ENCODE results near the gene NELFA.
"Not testable (repeated sequence)": the region's sequence is repeated elsewhere in the genome, so short reads cannot be mapped to it uniquely, and the experiment has no call there.

NELFA gene

GRCh38 chr4:1994938-1995337 lies 13.8 kb downstream of the NELFA start:
- DNase-seq (ENCODE audit: low read depth in 3 of 3, low spot score in 1 of 3) = no peak

DNA sequence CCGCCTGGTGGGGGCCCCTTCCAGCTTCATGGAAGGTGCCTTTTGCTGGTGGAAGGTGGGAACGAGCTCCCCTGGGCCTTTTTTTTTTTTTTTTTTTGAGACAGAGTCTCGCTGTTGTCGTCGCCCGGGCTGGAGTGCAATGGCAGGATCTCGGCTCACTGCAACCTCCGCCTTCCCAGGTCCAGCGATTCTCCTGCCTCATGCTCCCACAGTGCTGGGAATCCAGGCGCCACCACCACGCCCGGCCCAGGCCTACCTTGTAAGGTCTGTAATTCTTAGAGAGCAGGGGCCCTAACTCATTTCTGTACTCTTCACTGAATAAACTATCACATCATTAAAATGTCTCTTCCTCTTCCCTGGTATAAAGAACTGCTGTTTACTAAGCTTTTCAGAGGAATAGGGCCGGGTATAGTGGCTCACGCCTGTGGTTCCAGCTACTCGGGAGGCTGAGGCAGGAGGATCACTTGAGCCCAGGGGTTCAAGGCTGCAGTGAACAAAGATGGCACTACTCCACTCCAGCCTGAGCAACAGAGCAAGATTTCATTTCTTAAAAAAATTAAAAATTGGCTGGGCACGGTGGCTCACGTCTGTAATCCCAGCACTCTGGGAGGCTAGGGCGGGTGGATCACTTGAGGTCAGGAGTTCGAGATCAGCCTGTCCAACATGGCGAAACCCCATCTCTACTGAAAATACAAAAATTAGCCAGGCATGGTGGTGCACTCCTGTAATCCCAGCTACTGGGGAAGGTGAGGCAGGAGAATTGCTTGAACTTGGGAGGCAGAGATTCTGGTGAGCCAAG lies 14.9 kb downstream of the NELFA start:
- not testable (repeated sequence) for DNase-seq (ENCODE audit: low read depth in 3 of 3, low spot score in 1 of 3)

DNA sequence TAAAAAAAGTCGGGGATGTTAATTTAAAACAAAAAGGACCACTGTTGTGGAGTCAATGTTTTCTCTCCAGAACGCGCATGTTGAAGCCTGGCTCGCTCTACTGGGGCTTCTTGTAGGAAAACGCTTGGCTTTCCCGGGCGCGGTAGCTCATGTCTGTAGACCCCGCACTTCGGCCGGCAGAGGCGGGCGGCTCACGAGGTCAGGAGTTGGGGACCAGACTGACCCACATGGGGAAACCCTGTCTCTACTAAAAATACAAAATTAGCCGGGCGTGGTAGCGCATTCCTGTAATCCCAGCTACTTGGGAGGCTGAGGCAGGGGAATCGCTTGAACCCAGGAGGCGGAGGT lies 15.6 kb downstream of the NELFA start:
- no peak for DNase-seq (ENCODE audit: low read depth in 3 of 3, low spot score in 1 of 3)

DNA sequence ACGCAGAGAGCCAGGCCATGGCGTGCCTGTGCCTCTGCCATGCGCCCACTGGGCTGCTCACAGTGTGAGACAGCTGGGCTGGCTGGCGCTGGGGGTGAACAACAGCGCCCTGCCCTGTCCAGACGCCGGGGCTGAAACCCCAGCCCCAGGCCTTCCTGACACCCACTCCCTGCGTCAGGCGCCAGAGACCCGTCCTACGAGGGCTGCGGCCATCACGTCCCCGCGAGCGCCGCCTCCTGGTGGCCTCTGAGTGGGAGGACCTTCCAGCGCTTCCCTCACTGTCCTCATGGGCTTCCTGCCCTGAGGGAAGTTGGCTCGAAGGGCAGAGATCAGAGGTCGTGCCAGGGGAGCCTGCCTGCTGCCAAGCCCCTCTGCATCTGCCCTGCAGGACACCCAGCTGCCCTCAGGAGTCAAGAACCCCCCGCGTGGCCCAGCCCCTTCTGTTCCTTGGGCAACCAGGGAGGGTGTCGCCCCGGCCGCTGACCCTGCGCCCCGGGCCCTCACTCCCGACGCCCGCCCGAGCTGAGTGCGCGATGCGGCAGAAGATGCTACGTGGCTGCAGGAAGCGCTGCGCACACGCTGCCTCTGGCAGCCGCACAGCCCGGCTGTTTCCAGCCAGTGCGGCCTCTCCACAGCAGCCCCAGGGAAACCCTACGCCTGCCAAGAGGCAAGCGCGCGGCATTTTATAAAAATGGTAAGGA lies 16.2 kb downstream of the NELFA start:
- no peak for DNase-seq (ENCODE audit: low read depth in 3 of 3, low spot score in 1 of 3)

DNA sequence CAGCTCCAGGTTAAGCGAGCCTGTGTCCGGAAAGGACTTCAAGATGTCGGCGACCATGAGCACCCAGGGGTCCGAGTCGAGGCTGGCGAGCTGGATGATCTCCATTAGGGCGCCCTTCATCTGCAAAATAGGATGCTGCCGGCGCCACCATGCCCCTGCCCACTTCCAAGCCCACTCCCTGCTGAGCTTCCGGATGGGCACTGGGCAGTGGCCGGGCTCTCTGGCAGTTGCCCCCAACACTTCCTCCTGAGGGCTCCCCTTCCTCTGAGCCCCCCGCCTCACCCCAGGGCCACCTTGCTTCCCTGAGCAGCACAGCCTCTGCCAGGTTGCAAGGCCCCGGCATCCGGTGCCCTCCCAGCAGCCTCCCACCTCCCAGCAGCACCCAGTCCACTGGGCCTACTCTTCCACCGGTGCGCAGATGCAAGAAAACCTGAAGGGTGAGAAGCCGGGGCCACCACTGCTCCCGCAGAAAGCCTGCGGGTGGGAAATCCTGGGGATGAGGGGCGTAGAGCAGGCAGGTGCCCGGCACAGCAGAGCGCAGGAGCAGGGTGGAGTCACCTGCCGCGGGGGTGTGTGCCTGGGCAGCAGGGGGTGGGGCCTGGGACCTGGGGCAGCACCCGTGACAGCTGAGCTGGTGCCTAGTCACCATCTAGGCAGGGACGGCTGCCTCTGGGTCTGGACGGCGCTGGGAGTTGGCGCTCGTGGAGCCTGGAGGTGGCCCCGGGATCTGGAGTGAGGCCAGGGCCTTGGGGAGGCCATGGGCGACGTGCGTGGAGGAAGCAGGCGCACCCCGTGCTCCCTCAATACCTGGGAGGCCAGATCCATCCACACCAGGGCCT lies 17.0 kb downstream of the NELFA start:
- DNase-seq (ENCODE audit: low read depth in 3 of 3, low spot score in 1 of 3) = no peak

DNA sequence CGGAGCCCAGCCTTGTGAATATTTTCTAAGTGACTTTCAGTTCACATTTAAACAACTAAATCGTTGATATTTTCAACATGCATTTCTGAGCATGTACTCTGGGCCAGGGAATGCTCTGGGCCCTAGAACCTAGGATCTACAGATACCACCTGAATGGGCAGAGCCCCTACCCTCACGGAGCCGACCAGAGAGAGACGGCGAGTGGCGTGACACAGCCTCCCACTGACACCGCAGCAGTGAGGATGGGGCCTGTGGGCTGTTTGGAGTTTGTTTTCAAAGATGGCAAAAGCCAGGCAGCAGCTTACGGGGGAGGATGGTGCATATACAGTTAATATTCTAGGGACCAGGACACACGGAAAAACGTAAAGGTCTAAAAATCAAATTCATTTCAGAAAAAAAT lies 17.7 kb downstream of the NELFA start:
- DNase-seq (ENCODE audit: low read depth in 3 of 3, low spot score in 1 of 3) = no peak

DNA sequence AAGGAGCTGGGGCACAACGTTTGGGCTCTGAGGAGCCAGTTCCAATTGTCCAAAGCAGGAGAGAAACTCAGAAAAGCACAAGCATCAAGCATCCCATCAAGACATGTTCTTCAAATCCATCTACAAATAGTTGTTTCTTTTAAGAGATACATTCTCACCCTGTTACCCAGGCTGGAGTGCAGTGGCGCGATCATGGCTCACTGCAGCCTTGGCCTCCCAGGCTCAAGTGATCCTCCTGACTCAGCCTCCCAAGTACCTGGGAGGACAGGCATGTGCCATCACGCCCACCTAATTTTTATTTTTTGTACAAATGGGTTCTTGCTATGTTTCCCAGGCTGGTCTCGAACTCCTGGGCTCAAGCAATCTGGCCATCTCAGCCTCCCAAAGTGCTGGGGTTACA lies 18.1 kb downstream of the NELFA start:
- DNase-seq (ENCODE audit: low read depth in 3 of 3, low spot score in 1 of 3) = no peak

DNA sequence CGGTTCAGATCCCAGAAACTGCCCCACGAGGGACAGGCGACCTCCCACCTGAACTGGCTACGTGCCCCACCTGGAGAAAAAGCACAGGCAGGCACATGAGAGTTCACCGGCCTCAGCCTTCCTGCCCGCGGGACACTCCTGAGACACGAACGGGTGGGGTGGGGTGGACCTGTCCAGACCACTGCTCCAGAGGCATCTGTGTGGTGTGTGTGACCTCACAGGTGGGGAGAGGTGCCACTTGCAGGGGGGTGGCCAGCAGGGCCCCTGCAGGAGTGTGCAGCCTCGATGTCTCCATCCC lies 18.5 kb downstream of the NELFA start:
- DNase-seq (ENCODE audit: low read depth in 3 of 3, low spot score in 1 of 3) = no peak

DNA sequence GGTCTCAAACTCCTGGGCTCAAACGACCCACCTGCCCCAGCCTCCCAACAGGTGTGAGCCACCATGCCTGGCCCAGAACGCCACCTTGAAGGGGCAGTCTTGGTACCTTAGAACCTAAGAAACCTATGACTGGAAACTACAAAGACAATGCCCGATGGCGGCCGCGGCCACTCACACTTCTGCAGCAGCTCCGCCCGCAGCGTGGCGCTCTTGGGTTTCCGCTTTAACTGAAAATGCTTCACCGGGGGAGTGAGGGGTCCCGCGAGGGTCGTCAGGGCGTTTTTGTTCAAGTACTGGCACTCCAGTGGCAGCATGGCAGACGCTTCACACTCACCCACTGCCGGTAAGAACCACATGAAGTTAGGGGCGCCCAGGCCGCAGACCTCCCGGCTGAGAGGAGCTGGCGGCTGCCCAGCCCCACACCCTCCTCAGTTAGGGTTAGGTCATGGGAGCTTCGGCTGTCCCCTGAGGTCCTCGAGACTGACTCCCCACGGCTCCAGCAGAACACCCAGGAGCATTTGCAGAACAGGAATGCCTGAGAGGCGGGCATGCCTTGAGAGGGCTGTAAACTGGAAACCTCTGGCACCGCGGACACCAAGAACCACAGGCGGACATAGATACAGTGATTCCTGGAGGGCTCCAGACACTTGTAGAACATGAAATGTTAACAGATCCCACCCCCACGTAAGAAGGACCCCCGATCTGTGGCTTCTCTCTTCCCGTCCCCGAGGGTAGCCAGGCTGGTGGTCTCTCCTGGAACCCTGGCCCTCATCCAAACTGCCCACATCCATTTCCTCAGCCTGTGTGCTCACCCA lies 19.0 kb downstream of the NELFA start:
- DNase-seq (ENCODE audit: low read depth in 3 of 3, low spot score in 1 of 3) = no peak

- DNase-seq (ENCODE audit: low read depth in 3 of 3, low spot score in 1 of 3) = no peak
Measured at GRCh38 chr4:1988327-1988724, 20.4 kb downstream of the NELFA start.

DNA sequence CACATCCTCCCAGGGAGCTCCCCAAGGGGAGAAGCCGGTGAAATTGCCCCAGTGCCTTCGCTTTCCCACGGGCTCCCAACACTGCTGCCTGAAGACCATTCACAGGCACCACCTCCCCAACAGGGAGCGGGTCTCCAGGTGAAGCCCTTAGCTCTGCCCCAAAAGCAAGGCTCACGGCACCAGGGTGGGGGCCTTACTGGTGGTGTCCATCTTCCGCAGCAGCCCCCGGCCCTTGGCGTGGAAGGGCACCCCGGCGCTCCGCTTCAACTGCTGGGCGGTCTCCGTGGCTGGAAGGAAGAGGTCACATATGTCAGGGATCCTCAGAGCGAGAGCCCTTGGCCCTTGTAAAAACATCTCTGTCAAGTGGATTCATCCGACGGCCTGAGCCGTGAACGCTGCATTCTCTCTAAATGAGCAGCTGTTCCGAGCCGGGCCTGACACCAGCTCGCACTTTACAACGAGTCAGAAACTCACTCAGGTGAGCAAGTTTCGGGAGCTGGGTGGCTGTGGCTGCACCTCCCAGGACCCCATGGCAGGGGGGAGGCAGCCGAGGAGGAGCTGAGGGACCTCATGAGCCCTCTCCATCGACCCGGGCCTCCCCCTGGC lies 20.9 kb downstream of the NELFA start:
- DNase-seq (ENCODE audit: low read depth in 3 of 3, low spot score in 1 of 3) = no peak

DNA sequence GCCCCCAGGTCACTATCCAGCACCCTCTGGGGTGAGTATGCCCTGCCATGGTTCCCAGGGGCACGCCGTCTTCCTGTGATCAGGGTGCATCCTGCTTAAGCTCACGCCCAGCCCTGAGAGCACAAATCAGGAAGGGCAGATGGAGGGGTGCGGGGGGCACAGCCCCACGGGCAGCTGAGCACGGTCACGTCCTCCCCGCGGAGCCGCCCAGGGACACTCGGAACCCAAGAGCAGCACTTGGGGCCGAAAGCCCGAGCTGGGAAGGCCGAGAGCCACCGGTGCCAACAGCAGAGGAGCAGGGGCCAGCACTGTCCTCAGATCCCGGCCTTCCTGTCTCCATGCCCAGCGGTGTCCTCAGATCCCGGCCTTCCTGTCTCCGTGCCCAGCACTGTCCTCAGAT lies 21.5 kb downstream of the NELFA start:
- DNase-seq (ENCODE audit: low read depth in 3 of 3, low spot score in 1 of 3) = no peak

DNA sequence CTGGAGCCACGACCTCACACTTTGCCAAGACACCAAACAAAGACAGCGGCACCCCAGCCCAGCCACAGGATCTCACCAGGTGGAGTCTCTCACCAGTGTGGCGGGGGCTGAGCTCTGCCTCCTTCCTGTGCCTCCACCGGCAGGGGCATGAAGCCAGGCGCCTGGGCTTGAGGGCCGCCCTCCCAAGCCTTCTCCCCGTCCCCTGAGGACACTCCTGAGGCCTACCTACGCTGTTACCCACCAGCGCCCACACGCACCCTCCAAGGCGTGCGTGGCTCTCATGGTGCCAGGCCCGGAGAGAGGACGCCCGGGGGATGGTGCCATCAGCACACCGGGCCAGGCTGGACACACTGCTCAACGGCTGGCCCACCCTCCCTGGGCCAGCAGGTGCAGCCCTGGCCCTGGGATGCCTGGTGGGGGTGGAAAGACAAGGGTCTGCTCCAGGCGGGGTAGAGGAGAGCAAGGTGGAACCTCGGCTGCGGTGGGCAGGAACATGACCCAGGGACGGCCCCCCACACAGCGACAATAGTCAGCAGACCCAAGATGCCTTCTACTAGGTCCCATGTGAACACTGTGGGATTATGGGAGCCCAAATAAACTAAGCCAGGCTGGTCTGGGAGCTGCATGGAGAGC lies 22.1 kb downstream of the NELFA start:
- no peak for DNase-seq (ENCODE audit: low read depth in 3 of 3, low spot score in 1 of 3)

DNA sequence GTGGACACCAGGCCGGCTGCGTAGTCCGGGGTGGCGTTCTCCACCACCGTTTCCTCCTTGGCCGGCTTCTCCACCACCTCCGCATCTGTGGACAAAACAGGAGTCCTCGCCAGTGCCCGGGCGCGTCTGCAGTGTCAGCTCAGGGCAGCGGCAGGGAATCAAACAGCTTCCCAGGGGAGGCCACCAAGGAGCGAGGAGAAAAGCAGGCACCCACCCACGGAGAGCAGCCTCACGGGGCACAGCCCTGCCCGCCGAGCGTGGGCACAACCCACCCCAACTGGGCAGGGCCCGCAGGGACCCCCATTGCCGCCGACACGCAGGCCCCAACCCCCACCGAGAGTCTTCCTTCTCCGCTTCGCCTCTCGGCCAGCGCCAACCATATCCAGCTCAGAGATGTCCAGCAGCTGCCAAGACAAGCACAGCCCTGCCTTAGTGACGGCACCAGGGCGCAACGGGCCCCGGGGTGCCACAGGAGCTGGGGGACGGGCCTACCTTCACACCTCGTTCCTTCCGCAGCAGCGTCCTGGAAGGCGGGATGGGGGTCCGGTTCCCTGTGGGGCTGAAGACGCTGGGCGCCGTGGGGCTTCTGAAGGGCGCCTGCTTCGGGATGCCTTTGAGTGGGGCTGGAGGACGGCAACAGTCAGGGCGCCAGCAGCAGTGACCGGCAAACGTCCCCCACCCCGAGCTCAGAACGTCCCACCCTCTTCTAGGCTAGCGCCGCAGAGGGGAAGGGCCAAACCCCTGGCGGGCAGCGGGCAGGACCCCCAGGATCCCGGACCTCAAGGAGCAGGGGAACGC lies 22.8 kb downstream of the NELFA start:
- DNase-seq (ENCODE audit: low read depth in 3 of 3, low spot score in 1 of 3) = no peak

DNA sequence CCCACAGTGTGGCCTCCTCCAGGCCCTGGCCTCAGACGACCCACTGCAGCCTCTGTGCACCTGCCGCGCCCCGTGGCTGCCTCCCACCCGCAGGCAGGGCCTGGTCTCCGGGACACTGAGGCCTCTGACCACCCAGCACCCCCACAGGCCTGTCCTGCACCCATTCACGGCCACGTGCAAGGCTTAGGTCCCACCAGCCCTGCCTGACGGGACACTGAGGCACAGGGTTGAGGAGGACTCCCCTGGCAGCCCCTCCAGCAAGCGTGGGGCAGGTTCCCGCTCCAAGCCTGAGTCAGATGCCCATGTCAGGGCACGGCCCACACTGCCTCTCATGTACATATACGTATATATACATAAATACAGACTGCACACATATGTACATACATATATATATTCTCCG lies 23.5 kb downstream of the NELFA start:
- no peak for DNase-seq (ENCODE audit: low read depth in 3 of 3, low spot score in 1 of 3)

GRCh38 chr4:1984406-1985191 lies 24.2 kb downstream of the NELFA start:
- no peak for DNase-seq (ENCODE audit: low read depth in 3 of 3, low spot score in 1 of 3)

- DNase-seq (ENCODE audit: low read depth in 3 of 3, low spot score in 1 of 3) = no peak
Measured at GRCh38 chr4:1983846-1984405, 24.8 kb downstream of the NELFA start.

GRCh38 chr4:1983053-1983845 lies 25.5 kb downstream of the NELFA start:
- DNase-seq (ENCODE audit: low read depth in 3 of 3, low spot score in 1 of 3) = no peak
